ENCODE data around the gene MED13L. TPM values are rescaled to one million over a fixed set of nuclear protein-coding genes. Genes with fewer than 3 reads are reported as not detected.

Gene MED13L
- total and polyA plus RNA-seq, 12 donors: 9.4 to 76.5 (median 64.2) TPM

DNA sequence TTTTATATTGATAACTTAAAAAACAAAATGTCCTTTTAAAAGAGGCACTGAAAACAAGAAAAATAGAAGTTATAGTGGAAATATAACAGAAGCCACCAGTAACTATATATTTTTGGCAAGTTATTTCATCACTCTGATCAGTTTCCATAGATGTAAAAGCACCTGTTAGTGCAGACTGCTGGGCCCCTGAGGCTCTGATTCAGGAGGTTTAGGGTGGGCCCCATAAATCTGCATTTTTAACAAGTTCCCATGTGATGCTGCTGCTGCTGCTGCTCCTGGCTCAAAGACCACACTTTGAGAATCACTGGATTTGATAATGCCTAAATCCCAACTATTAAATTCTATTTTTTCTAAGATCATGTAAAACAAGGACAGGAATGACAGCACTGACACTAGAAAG, 251.1 kb downstream of the MED13L start:
- peaks cover 0 to 43% (median 21%) of the 10 kb centered on the region in 9 donors for H3K4me1 ChIP-seq
- no peak for TF ChIP-seq CTCF (IDR thresholded peaks at IDR 0.05)
- no peaks in the 10 kb centered on the region for H3K27me3 ChIP-seq
- H3K27ac ChIP-seq: no peak overlapping the region
- DNase-seq: no peak
- H3K4me3 ChIP-seq: no peak overlapping the region
- peaks cover 0 to 9% (median 0%) of the 10 kb centered on the region in 11 donors for H3K9me3 ChIP-seq
- ATAC-seq: no peak
- intact Hi-C loops (cut with DNase I): no loop called here
- peaks cover 0 to 3% (median 0%) of the 10 kb centered on the region in 9 donors for H3K36me3 ChIP-seq

- Histone ChIP-seq H3K4me1 (peaks cover 0 to 46% (median 21%) of the 10 kb centered on the region in 9 donors), H3K36me3 (peaks cover 0 to 14% (median 0%) of the 10 kb centered on the region in 9 donors), H3K4me3 (no peak overlapping the region), H3K27me3 (no peaks in the 10 kb centered on the region), H3K9me3 (no peaks in the 10 kb centered on the region), H3K27ac (no peak overlapping the region)
- WGBS, 2 donors: 35 to 63% methylated on average over 2 of the region's 2 CpGs
- no peak for DNase-seq
- ATAC-seq: peak in 1 of 8 donors; percentile 67
- intact Hi-C loops (cut with DNase I): no loop called here
- TF ChIP-seq CTCF (IDR thresholded peaks at IDR 0.05): no peak
Measured at GRCh38 chr12:116024769-116025168, 252.7 kb downstream of the MED13L start.

- Histone ChIP-seq H3K4me3 (no peak overlapping the region), H3K27ac (no peak overlapping the region), H3K4me1 (peaks cover 0 to 47% (median 15%) of the 10 kb centered on the region in 9 donors), H3K36me3 (peaks cover 0 to 66% (median 0%) of the 10 kb centered on the region in 9 donors), H3K27me3 (no peaks in the 10 kb centered on the region), H3K9me3 (no peaks in the 10 kb centered on the region)
- ATAC-seq (no peak), DNase-seq (no peak)
- no peak for TF ChIP-seq CTCF (IDR thresholded peaks at IDR 0.05)
- intact Hi-C loops (cut with DNase I): loop anchor here in 9 of 10 donors (5.0 to 10.0 kb wide), 10 partner anchors 113 to 685 kb away; no protein-coding TSS in a partner anchor
Measured at GRCh38 chr12:116019415-116019814, 258.1 kb downstream of the MED13L start.

DNA sequence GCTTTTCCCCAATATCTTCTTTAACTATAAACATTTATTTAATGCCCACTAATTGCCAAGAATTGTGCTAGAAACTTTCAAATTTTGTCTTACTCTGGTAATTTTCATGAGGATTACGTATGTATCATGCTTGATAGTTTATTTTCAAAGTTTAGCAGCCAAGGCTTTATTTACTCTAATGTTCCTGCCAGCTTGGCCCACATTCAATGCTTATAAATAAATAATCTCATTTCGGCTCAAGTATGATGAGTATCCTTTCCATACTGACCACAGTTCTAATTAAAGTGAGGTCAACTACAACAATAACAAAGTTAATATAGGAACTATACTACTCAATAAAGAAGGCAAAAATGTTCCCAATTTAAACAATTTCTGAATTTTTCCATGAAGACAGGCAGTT, 259.2 kb downstream of the MED13L start:
- peaks cover 0 to 77% (median 0%) of the 10 kb centered on the region in 9 donors for H3K36me3 ChIP-seq
- H3K27me3 ChIP-seq: no peaks in the 10 kb centered on the region
- 20 to 26% methylated on average over 2 of the region's 2 CpGs for WGBS, 2 donors
- peaks cover 0 to 39% (median 11%) of the 10 kb centered on the region in 9 donors for H3K4me1 ChIP-seq
- no peak overlapping the region for H3K4me3 ChIP-seq
- H3K27ac ChIP-seq: no peak overlapping the region
- intact Hi-C loops (cut with DNase I): loop anchor here in 9 of 10 donors (5.0 to 10.0 kb wide), 10 partner anchors 114 to 687 kb away; no protein-coding TSS in a partner anchor
- no peak for DNase-seq
- peak in 3 of 8 donors; percentile 33 to 51 (median 44) for ATAC-seq
- no peaks in the 10 kb centered on the region for H3K9me3 ChIP-seq
- TF ChIP-seq CTCF (IDR thresholded peaks at IDR 0.05): no peak

Data from heart right ventricle (tissue), 16 donors.